GM10248 (cell line): ENCODE data around the gene DSCAM.

Experiments
- CTCF ChIA-PET: fragments of 300-600 bp; sonication (Branson Sonifier 250); formaldehyde crosslinking; extraction: SDS; loops from one replicate; lab custom pipeline; 2021; ENCODE audit warnings: antibody characterized with exemption; lab: Yijun Ruan, JAX
- POLR2A ChIA-PET: fragments of 350-650 bp; sonication (Branson Sonifier 250); formaldehyde crosslinking; extraction: SDS; loops from one replicate; lab custom pipeline; 2020; ENCODE audit warnings: antibody characterized with exemption; lab: Yijun Ruan, JAX
- DNase-seq: peaks from one replicate; pipeline ENCODE4 v3.0.0; 2012; ENCODE audit errors: extremely low spot score
- CTCF ChIP-seq: IDR thresholded peaks from 2 replicates; pipeline ENCODE4 v1.5.1; 2012; ENCODE audit warnings: mild to moderate bottlenecking, low read depth; ENCODE audit errors: extremely low read depth, missing control alignments, control extremely low read depth

The DSCAM gene

DNA sequence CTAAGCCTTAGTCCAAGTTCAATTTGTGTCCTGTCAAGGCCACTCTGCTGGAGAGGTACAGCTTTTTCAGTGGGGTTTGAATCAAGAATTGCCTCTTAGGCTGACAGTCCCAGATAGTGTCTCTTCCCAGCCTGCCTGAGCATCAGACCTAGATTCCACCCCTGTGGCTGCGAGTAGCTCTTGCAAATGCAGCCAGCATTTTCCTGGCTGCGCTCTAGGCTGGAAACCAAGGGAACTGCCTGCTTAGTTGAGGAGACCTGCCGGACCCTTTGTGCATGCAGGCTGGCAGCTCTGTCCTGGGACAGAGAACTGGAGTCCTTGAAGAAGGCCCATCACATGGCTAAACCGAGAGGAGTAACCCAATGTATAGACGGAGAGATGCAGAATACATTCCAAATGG is 686.0 kb downstream of the DSCAM start:
- POLR2A ChIA-PET = no interaction called here
- CTCF ChIA-PET = no interaction called here
- TF ChIP-seq CTCF = no peak
- DNase-seq = no peak

- ChIA-PET CTCF (no interaction called here), POLR2A (no interaction called here)
- DNase-seq = no peak
- TF ChIP-seq CTCF = no peak
These were observed 688.6 kb downstream of the DSCAM start for GRCh38 chr21:40158366-40158765.

DNA sequence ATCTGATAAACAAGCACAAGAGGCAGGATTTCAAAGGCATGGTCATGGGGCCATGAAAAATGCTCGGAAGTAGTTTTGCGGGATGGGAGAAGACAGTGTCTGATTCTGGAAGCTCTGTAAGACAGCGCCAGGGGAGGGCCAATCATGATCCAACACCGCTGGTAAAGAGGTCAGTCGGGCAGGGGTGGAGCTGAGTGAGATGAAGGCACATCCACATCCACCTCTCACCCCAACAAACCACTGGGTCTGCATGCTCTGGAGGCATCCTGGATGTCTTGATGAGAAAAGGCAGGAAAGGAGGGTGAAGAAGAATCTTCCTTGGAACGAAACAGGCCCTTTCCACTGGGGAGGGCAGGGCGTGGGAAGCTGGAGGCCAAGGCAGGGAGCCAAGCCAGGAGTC is 691.4 kb downstream of the DSCAM start:
- ChIA-PET CTCF (no interaction called here), POLR2A (no interaction called here)
- no peak for DNase-seq
- TF ChIP-seq CTCF = no peak

DNA sequence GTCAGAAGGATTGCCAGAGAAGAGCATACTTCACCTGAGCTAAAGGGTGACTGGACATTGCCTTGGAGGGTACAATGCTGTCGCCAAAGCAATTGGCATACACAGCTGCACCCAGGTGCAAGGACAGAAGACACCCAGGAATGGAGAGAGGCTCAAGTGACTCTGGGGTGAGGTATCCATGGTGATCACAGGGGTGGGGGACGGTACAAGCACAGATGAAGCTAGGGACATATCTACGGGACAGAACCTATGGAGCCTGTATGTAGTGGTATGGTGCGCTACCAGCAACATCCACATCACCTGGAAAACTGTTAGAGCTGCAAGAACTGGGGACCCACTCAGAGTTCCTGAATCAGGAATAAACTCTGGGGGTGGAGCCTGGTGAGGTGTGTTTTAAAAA is 693.6 kb downstream of the DSCAM start:
- POLR2A ChIA-PET = no interaction called here
- TF ChIP-seq CTCF = no peak
- CTCF ChIA-PET = no interaction called here
- DNase-seq = no peak

DNA sequence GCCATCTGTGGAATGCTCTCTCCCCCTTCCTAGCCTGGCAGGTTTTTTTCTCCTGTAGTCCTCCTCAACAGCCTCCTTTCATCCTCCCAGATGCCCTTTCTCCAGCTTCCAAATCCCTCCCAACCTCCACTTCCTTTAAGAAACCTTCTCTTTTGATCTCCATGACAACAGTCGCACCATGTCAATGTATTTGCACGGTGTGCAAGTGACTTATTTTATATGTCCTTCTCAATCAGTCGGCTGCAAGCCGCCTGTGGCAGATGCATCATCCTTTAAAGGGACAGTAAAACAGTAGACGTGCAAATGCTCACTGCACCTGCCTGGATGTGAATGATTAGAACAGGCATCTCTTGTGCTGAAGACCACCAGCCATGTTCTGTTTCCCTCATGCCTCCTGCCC is 694.5 kb downstream of the DSCAM start:
- DNase-seq = no peak
- TF ChIP-seq CTCF = no peak
- ChIA-PET POLR2A (no interaction called here), CTCF (no interaction called here)

DNA sequence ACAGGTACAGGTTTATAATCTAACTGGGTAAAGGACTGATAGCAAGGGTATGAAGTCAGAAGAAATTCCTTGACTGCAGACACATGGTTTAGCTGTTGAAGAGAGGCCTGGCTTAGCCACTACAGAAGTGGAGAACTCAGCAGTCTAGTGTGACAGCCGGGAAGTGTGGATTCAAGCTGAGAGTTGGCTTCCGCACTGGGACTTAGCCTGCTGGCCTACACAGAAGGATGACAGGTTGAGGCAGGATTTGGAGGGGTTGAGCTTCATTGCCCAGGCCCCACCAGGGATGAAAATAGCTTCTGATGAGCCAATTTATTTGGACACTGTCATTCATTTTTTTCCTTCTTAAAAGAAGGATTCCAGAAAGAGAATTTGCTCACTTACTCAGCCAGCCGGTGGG is 695.3 kb downstream of the DSCAM start:
- CTCF ChIA-PET = no interaction called here
- DNase-seq = no peak
- POLR2A ChIA-PET = no interaction called here
- no peak for TF ChIP-seq CTCF
